ENCODE data around the gene HSD17B7. TPM values are rescaled to one million over a fixed set of nuclear protein-coding genes. Genes with fewer than 3 reads are reported as not detected.

HSD17B7 gene
- 18.0 and 39.3 TPM in 2 replicates for total RNA-seq

GRCh38 chr1:162790303-162790984, at the start of gene HSD17B7:
TSS of gene HSD17B7 (plus strand) at chr1:162790702. CDS start at chr1:162790801, 99 bp downstream.

GRCh38 chr1:162861101-162861500, 70.6 kb downstream of the HSD17B7 start, which contains the start of gene CCDC190:
TSS of gene CCDC190 (minus strand) at chr1:162861175. CDS start at chr1:162859646, 1,529 bp downstream.

Small RNA genes lying within 50 kb of the gene (small RNA-seq; reads per million reads assigned to genes)
- not detected for gene RN7SL861P

Other genes with a start within 250 kb of the HSD17B7 start
- gene UAP1, start 229.0 kb upstream of the HSD17B7 start, total RNA-seq = 185 and 237 TPM in 2 replicates
- gene DDR2, start 158.2 kb upstream of the HSD17B7 start, total RNA-seq = 65.0 and 66.8 TPM in 2 replicates
- 2.3 and 5.5 TPM in 2 replicates for gene CCDC190, start 70.5 kb downstream of the HSD17B7 start, total RNA-seq

All from thoracic aorta endothelial cell (primary cell).